Measurements from ENCODE around the gene PIKFYVE. TPM values are rescaled to one million over a fixed set of nuclear protein-coding genes. Genes with fewer than 3 reads are reported as not detected.
A peak's percentile ranks its signal among the peaks of the same experiment; 100 is the strongest.

The PIKFYVE gene
- total RNA-seq, 1 donor from 2014 or later = 29.8 TPM

- Histone ChIP-seq H3K4me2 (ENCODE audit: low read length) (no peak overlapping the region), H4K20me1 (ENCODE audit: insufficient read depth, low read length) (no peaks in the 10 kb centered on the region), H3K27ac (ENCODE audit: low read depth, low read length) (no peak overlapping the region), H3K9me3 (ENCODE audit: insufficient read depth, low read depth, low read length) (no peaks in the 10 kb centered on the region), H3K79me2 (ENCODE audit: insufficient read depth, low read length) (peaks cover 3% of the 10 kb centered on the region), H3K36me3 (ENCODE audit: insufficient read depth, low read length) (peaks cover 48% of the 10 kb centered on the region), H3K27me3 (ENCODE audit: insufficient read depth, low read length) (no peaks in the 10 kb centered on the region), H3K4me3 (ENCODE audit: insufficient read depth, low read depth, low read length) (no peak overlapping the region), H3K9ac (ENCODE audit: low read length) (no peak overlapping the region), H2AFZ (ENCODE audit: low read depth, low read length) (no peak overlapping the region), H3K4me1 (ENCODE audit: insufficient read depth, low read length) (peaks cover 2% of the 10 kb centered on the region)
- FAIRE-seq (no peak), DNase-seq (ENCODE audit: low read depth) (no peak)
- Mint-ChIP-seq H3K36me3 (ENCODE audit: low read depth, unreplicated experiment) (peaks cover 19% of the 10 kb centered on the region), H3K9me3 (ENCODE audit: unreplicated experiment) (no peaks in the 10 kb centered on the region), H3K27ac (ENCODE audit: unreplicated experiment) (no peak overlapping the region), H3K27me3 (ENCODE audit: low read depth, unreplicated experiment) (no peaks in the 10 kb centered on the region), H3K4me1 (ENCODE audit: low read depth, unreplicated experiment) (peaks cover 24% of the 10 kb centered on the region), H3K4me3 (ENCODE audit: unreplicated experiment) (no peak overlapping the region)
- TF ChIP-seq EZH2 (IDR thresholded peaks at IDR 0.05; ENCODE audit: insufficient read depth, low read length) (no peak), CTCF (IDR thresholded peaks at IDR 0.05; ENCODE audit: insufficient read depth, low read depth, low read length) (no peak)
These were observed 17.5 kb upstream of the PIKFYVE start for GRCh38 chr2:208248601-208249000.

DNA sequence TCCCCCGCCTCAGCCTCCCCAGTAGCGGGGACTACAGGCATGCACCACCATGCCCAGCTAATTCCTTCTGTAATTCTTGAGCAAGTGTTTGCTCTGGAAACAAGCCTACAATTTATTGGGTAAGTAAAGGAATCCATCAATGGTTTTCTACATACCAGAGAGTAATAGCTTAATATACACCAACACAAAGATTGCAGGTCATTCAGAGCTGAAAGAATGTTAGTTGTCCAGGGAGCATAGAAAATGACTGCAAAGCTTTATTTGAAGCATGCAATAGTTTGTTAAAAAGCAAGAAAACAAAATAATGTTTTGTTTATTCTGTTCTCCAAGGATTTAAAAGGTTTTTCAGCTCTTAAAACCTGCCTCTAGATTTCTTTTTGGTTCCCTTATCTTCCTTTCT lies 16.8 kb upstream of the PIKFYVE start:
- no peak overlapping the region for H2AFZ ChIP-seq (ENCODE audit: low read depth, low read length)
- no peak for TF ChIP-seq CTCF (IDR thresholded peaks at IDR 0.05; ENCODE audit: insufficient read depth, low read depth, low read length)
- TF ChIP-seq EZH2 (IDR thresholded peaks at IDR 0.05; ENCODE audit: insufficient read depth, low read length) = no peak
- no peak overlapping the region for H3K27ac ChIP-seq (ENCODE audit: low read depth, low read length)
- no peak overlapping the region for H3K4me3 ChIP-seq (ENCODE audit: insufficient read depth, low read depth, low read length)
- DNase-seq (ENCODE audit: low read depth) (peak; percentile 60), FAIRE-seq (no peak)
- peaks cover 26% of the 10 kb centered on the region for H3K4me1 Mint-ChIP-seq (ENCODE audit: low read depth, unreplicated experiment)
- no peaks in the 10 kb centered on the region for H3K27me3 Mint-ChIP-seq (ENCODE audit: low read depth, unreplicated experiment)
- no peak overlapping the region for H3K27ac Mint-ChIP-seq (ENCODE audit: unreplicated experiment)
- H3K36me3 ChIP-seq (ENCODE audit: insufficient read depth, low read length) = peaks cover 48% of the 10 kb centered on the region
- no peak overlapping the region for H3K4me3 Mint-ChIP-seq (ENCODE audit: unreplicated experiment)
- peaks cover 21% of the 10 kb centered on the region for H3K36me3 Mint-ChIP-seq (ENCODE audit: low read depth, unreplicated experiment)
- no peaks in the 10 kb centered on the region for H3K27me3 ChIP-seq (ENCODE audit: insufficient read depth, low read length)
- no peak overlapping the region for H3K9ac ChIP-seq (ENCODE audit: low read length)
- peaks cover 6% of the 10 kb centered on the region for H3K4me1 ChIP-seq (ENCODE audit: insufficient read depth, low read length)
- H3K79me2 ChIP-seq (ENCODE audit: insufficient read depth, low read length) = peaks cover 8% of the 10 kb centered on the region
- no peaks in the 10 kb centered on the region for H4K20me1 ChIP-seq (ENCODE audit: insufficient read depth, low read length)
- H3K4me2 ChIP-seq (ENCODE audit: low read length) = no peak overlapping the region
- no peaks in the 10 kb centered on the region for H3K9me3 ChIP-seq (ENCODE audit: insufficient read depth, low read depth, low read length)
- H3K9me3 Mint-ChIP-seq (ENCODE audit: unreplicated experiment) = no peaks in the 10 kb centered on the region

DNA sequence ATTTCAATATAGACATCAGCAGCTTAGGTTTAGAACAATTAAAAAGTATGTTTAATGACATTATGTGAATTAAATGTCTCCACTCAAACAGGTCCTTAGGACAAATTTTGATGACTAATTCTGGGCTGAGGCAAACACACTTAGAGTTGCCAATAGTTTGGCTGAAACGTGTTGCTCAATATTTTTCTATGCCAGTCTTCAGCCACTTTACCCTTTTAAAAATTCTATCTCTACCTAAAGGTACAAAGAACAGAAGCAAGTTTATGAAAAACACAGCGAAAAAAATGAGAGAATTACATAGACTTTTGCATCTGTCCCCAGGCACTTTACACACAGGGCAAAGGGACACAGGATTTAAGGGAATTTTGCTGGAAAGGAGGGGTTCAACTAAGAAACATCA lies 15.7 kb upstream of the PIKFYVE start:
- FAIRE-seq = no peak
- peaks cover 42% of the 10 kb centered on the region for H3K36me3 ChIP-seq (ENCODE audit: insufficient read depth, low read length)
- no peaks in the 10 kb centered on the region for H3K9me3 ChIP-seq (ENCODE audit: insufficient read depth, low read depth, low read length)
- no peak overlapping the region for H3K4me3 ChIP-seq (ENCODE audit: insufficient read depth, low read depth, low read length)
- H3K79me2 ChIP-seq (ENCODE audit: insufficient read depth, low read length) = peaks cover 8% of the 10 kb centered on the region
- Mint-ChIP-seq H3K27ac (ENCODE audit: unreplicated experiment) (no peak overlapping the region), H3K36me3 (ENCODE audit: low read depth, unreplicated experiment) (peaks cover 21% of the 10 kb centered on the region), H3K27me3 (ENCODE audit: low read depth, unreplicated experiment) (no peaks in the 10 kb centered on the region), H3K4me3 (ENCODE audit: unreplicated experiment) (no peak overlapping the region), H3K4me1 (ENCODE audit: low read depth, unreplicated experiment) (peaks cover 26% of the 10 kb centered on the region), H3K9me3 (ENCODE audit: unreplicated experiment) (no peaks in the 10 kb centered on the region)
- no peak overlapping the region for H3K4me2 ChIP-seq (ENCODE audit: low read length)
- DNase-seq (ENCODE audit: low read depth) = no peak
- no peak overlapping the region for H3K9ac ChIP-seq (ENCODE audit: low read length)
- H3K4me1 ChIP-seq (ENCODE audit: insufficient read depth, low read length) = peaks cover 6% of the 10 kb centered on the region
- no peak overlapping the region for H2AFZ ChIP-seq (ENCODE audit: low read depth, low read length)
- TF ChIP-seq EZH2 (IDR thresholded peaks at IDR 0.05; ENCODE audit: insufficient read depth, low read length) = no peak
- no peak for TF ChIP-seq CTCF (IDR thresholded peaks at IDR 0.05; ENCODE audit: insufficient read depth, low read depth, low read length)
- no peak overlapping the region for H3K27ac ChIP-seq (ENCODE audit: low read depth, low read length)
- H3K27me3 ChIP-seq (ENCODE audit: insufficient read depth, low read length) = no peaks in the 10 kb centered on the region
- no peaks in the 10 kb centered on the region for H4K20me1 ChIP-seq (ENCODE audit: insufficient read depth, low read length)

Measured in astrocyte (in vitro differentiated cells and primary cell).